H9 (cell line): ENCODE results near the gene TERC. TPM values are rescaled to one million over a fixed set of nuclear protein-coding genes. Genes with fewer than 3 reads are reported as not detected.

Experiments used
- DNase-seq: peaks from one replicate; pipeline ENCODE4 v3.0.0-alpha.2; 2017
- H2AFZ ChIP-seq: one replicate; pipeline ENCODE4 v1.6.1; 2013; ENCODE audit warnings: mild to moderate bottlenecking, low read length, control low read depth, moderate library complexity
- H2AK5ac ChIP-seq: 2 replicates; pipeline ENCODE4 v1.6.1; 2013; ENCODE audit warnings: low read length, control low read depth, mixed read lengths; ENCODE audit not compliant: insufficient read length
- H2BK120ac ChIP-seq: one replicate; pipeline ENCODE4 v1.6.1; 2013; ENCODE audit warnings: low read depth, mild to moderate bottlenecking, low read length, control low read depth, inconsistent platforms; ENCODE audit not compliant: poor library complexity, severe bottlenecking
- H2BK12ac ChIP-seq: 2 replicates; pipeline ENCODE4 v1.6.1; 2013; ENCODE audit warnings: low read length, control low read depth, mixed read lengths, low read depth; ENCODE audit not compliant: insufficient read length
- H2BK15ac ChIP-seq: 2 replicates; pipeline ENCODE4 v1.6.1; 2013; ENCODE audit warnings: low read depth, low read length, control low read depth
- H2BK20ac ChIP-seq: one replicate; pipeline ENCODE4 v1.6.1; 2013; ENCODE audit warnings: low read depth, mild to moderate bottlenecking, low read length, control low read depth, inconsistent platforms; ENCODE audit not compliant: poor library complexity, severe bottlenecking
- H2BK5ac ChIP-seq: 2 replicates; pipeline ENCODE4 v1.6.1; 2013; ENCODE audit warnings: low read length, control low read depth, mixed read lengths; ENCODE audit not compliant: insufficient read length
- H3K14ac ChIP-seq: 2 replicates; pipeline ENCODE4 v1.6.1; 2013; ENCODE audit warnings: low read length, control low read depth; ENCODE audit not compliant: insufficient read depth
- H3K18ac ChIP-seq: 2 replicates; pipeline ENCODE4 v1.6.1; 2013; ENCODE audit warnings: low read depth, mild to moderate bottlenecking, mixed read lengths, low read length, control low read depth; ENCODE audit not compliant: insufficient read length
- H3K23ac ChIP-seq: 2 replicates; pipeline ENCODE4 v1.6.1; 2013; ENCODE audit warnings: low read length, control low read depth, mixed read lengths, low read depth; ENCODE audit not compliant: insufficient read length
- H3K23me2 ChIP-seq: 2 replicates; pipeline ENCODE4 v1.6.1; 2013; ENCODE audit warnings: low read depth, mild to moderate bottlenecking, mixed read lengths, low read length, control low read depth; ENCODE audit not compliant: insufficient read length, poor library complexity, severe bottlenecking
- H3K27ac ChIP-seq: 2 replicates; pipeline ENCODE4 v1.5.1; 2013; ENCODE audit warnings: low read length, control low read depth, mixed read lengths, low read depth; ENCODE audit not compliant: insufficient read length
- H3K27me3 ChIP-seq: 2 replicates; pipeline ENCODE4 v1.6.1; 2013; ENCODE audit warnings: low read length, control low read depth, inconsistent platforms; ENCODE audit not compliant: insufficient read depth
- H3K4ac ChIP-seq: 2 replicates; pipeline ENCODE4 v1.6.1; 2013; ENCODE audit warnings: low read depth, mild to moderate bottlenecking, control low read depth, inconsistent platforms, low read length, moderate library complexity
- H3K4me1 ChIP-seq: 2 replicates; pipeline ENCODE4 v1.6.1; 2013; ENCODE audit warnings: low read length, control low read depth, inconsistent platforms; ENCODE audit not compliant: insufficient read depth
- H3K4me2 ChIP-seq: 2 replicates; pipeline ENCODE4 v1.6.1; 2013; ENCODE audit warnings: low read length, control low read depth, mixed read lengths; ENCODE audit not compliant: insufficient read length, insufficient read depth
- H3K56ac ChIP-seq: 2 replicates; pipeline ENCODE4 v1.6.1; 2013; ENCODE audit warnings: low read depth, mild to moderate bottlenecking, mixed read lengths, low read length, control low read depth; ENCODE audit not compliant: insufficient read length
- H3K79me1 ChIP-seq: 2 replicates; pipeline ENCODE4 v1.6.1; 2013; ENCODE audit warnings: low read depth, mild to moderate bottlenecking, moderate library complexity, low read length, control low read depth, inconsistent platforms; ENCODE audit not compliant: insufficient read depth, poor library complexity, severe bottlenecking
- H3K79me2 ChIP-seq: 2 replicates; pipeline ENCODE4 v1.6.1; 2013; ENCODE audit warnings: low read length, control low read depth, inconsistent platforms; ENCODE audit not compliant: insufficient read depth
- H3K9ac ChIP-seq: 2 replicates; pipeline ENCODE4 v1.6.1; 2013; ENCODE audit warnings: low read length, control low read depth, mixed read lengths; ENCODE audit not compliant: insufficient read length; ENCODE audit errors: extremely low read depth
- H3K9me3 ChIP-seq: one replicate; pipeline ENCODE4 v1.6.1; 2013; ENCODE audit warnings: low read depth, low read length, inconsistent platforms; ENCODE audit not compliant: control insufficient read depth
- H3T11ph ChIP-seq: one replicate; pipeline ENCODE4 v1.6.1; 2013; ENCODE audit warnings: mild to moderate bottlenecking, low read length, control low read depth, inconsistent platforms
- H4K20me1 ChIP-seq: one replicate; pipeline ENCODE4 v1.6.1; 2013; ENCODE audit not compliant: control insufficient read depth, insufficient read length, insufficient read depth
- H4K5ac ChIP-seq: 2 replicates; pipeline ENCODE4 v1.6.1; 2013; ENCODE audit warnings: low read depth, mild to moderate bottlenecking, mixed read lengths, low read length, control low read depth; ENCODE audit not compliant: insufficient read length
- H4K8ac ChIP-seq: replicated peaks from 2 replicates; pipeline ENCODE4 v1.6.1; 2013; ENCODE audit warnings: low read length, control low read depth, mixed read lengths, low read depth; ENCODE audit not compliant: insufficient read length
- H4K91ac ChIP-seq: 2 replicates; pipeline ENCODE4 v1.6.1; 2013; ENCODE audit warnings: low read depth, mild to moderate bottlenecking, moderate library complexity, mixed read lengths, low read length, control low read depth; ENCODE audit not compliant: insufficient read length
- H3K27ac Mint-ChIP-seq, 3 experiments: 2 replicates in 2 of 3; 3 replicates in 1 of 3; pipeline ENCODE4 v1.8.0; 2020 to 2021; ENCODE audit warnings: mixed read lengths in 3 of 3, mild to moderate bottlenecking in 1 of 3, moderate library complexity in 1 of 3
- H3K27me3 Mint-ChIP-seq: 2 replicates; pipeline ENCODE4 v1.8.0; 2021; ENCODE audit warnings: low read depth, mild to moderate bottlenecking, moderate library complexity, mixed read lengths
- H3K36me3 Mint-ChIP-seq, 3 experiments: 2 replicates in 2 of 3; 3 replicates in 1 of 3; pipeline ENCODE4 v1.8.0; 2020 to 2021; ENCODE audit warnings: low read depth in 3 of 3, mixed read lengths in 3 of 3; ENCODE audit not compliant: insufficient read depth in 1 of 3
- H3K4me1 Mint-ChIP-seq, 2 experiments: 2 replicates each; pipeline ENCODE4 v1.8.0; 2020; ENCODE audit warnings: mixed read lengths in 2 of 2
- H3K4me3 Mint-ChIP-seq, 2 experiments: 2 replicates in 1 of 2; 3 replicates in 1 of 2; pipeline ENCODE4 v1.8.0; 2020 to 2021; ENCODE audit warnings: mild to moderate bottlenecking in 2 of 2, mixed read lengths in 2 of 2, moderate library complexity in 1 of 2
- H3K9me3 Mint-ChIP-seq, 2 experiments: 2 replicates in 1 of 2; 3 replicates in 1 of 2; pipeline ENCODE4 v1.8.0; 2020; ENCODE audit warnings: mild to moderate bottlenecking in 2 of 2, mixed read lengths in 2 of 2, moderate library complexity in 1 of 2
- CTCF ChIP-seq: fragments of 200-600 bp; sonication (generic); conservative IDR thresholded peaks from 3 replicates; pipeline ENCODE4 v1.8.0; 2021; ENCODE audit warnings: antibody characterized with exemption, mild to moderate bottlenecking
- WGBS: extraction: QIAGEN DNeasy Blood & Tissue Kit; methylation state at CpG from one replicate; pipeline ENCODE4 v1.1.7; 2013; ENCODE audit warnings: missing lambda C conversion rate, low lambda C conversion rate, mixed read lengths; ENCODE audit not compliant: insufficient read length; ENCODE audit errors: extremely low coverage; 5-methylcytosine and 5-hydroxymethylcytosine counted together
- total RNA-seq: library from RNA; stranded (reverse); gene quantifications from 2 replicates; pipeline ENCODE4 v1.2.1, GENCODE V29; 2021

Gene TERC
- total RNA-seq, 1 experiment from 2014 or later = 14.1 TPM

GRCh38 chr3:169754711-169755110 lies 10.1 kb downstream of the TERC start:
- no peaks in the 10 kb centered on the region for H3K9me3 ChIP-seq
- H3K23ac ChIP-seq = no peak overlapping the region
- no peak overlapping the region for H3K18ac ChIP-seq
- no peak for TF ChIP-seq CTCF
- no peaks in the 10 kb centered on the region for H4K20me1 ChIP-seq
- no peak overlapping the region for H3K9ac ChIP-seq
- H3K27ac ChIP-seq = no peak overlapping the region
- no peaks in the 10 kb centered on the region for H3K79me1 ChIP-seq
- H3K4ac ChIP-seq = no peak overlapping the region
- no peak overlapping the region for H3K4me3 Mint-ChIP-seq
- H3K4me2 ChIP-seq = no peak overlapping the region
- H2AFZ ChIP-seq = no peak overlapping the region
- no peak overlapping the region for H3K27ac Mint-ChIP-seq
- H2BK15ac ChIP-seq = no peak overlapping the region
- no peaks in the 10 kb centered on the region for H3K23me2 ChIP-seq
- H2BK12ac ChIP-seq = no peak overlapping the region
- H3K79me2 ChIP-seq = no peaks in the 10 kb centered on the region
- no peak overlapping the region for H4K91ac ChIP-seq
- H2AK5ac ChIP-seq = no peak overlapping the region
- no peak overlapping the region for H4K5ac ChIP-seq
- no peaks in the 10 kb centered on the region for H3K4me1 ChIP-seq
- no peak overlapping the region for H3K56ac ChIP-seq
- no CpG with 5 or more reads among the region's 3 CpGs for WGBS
- no peak overlapping the region for H4K8ac ChIP-seq
- H2BK20ac ChIP-seq = no peak overlapping the region
- no peak overlapping the region for H2BK120ac ChIP-seq
- peaks cover 0 to 4% of the 10 kb centered on the region in 2 experiments; a peak in 1 of 4 replicates for H3K4me1 Mint-ChIP-seq
- H3K27me3 Mint-ChIP-seq = no peaks in the 10 kb centered on the region
- no peaks in the 10 kb centered on the region for H3K27me3 ChIP-seq
- H3T11ph ChIP-seq = no peak overlapping the region
- no peaks in the 10 kb centered on the region for H3K36me3 Mint-ChIP-seq
- no peak overlapping the region for H3K14ac ChIP-seq
- H2BK5ac ChIP-seq = no peak overlapping the region
- H3K9me3 Mint-ChIP-seq = peaks cover 0 to 3% of the 10 kb centered on the region in 2 experiments; a peak in 2 of 5 replicates
- DNase-seq = no peak
